DMS53 (cell line): ENCODE measurements around the gene PALLD.

Experiments
- DNase-seq: peaks from one replicate; lab custom pipeline; 2025; lab: John Stamatoyannopoulos, UW

The PALLD gene

DNA sequence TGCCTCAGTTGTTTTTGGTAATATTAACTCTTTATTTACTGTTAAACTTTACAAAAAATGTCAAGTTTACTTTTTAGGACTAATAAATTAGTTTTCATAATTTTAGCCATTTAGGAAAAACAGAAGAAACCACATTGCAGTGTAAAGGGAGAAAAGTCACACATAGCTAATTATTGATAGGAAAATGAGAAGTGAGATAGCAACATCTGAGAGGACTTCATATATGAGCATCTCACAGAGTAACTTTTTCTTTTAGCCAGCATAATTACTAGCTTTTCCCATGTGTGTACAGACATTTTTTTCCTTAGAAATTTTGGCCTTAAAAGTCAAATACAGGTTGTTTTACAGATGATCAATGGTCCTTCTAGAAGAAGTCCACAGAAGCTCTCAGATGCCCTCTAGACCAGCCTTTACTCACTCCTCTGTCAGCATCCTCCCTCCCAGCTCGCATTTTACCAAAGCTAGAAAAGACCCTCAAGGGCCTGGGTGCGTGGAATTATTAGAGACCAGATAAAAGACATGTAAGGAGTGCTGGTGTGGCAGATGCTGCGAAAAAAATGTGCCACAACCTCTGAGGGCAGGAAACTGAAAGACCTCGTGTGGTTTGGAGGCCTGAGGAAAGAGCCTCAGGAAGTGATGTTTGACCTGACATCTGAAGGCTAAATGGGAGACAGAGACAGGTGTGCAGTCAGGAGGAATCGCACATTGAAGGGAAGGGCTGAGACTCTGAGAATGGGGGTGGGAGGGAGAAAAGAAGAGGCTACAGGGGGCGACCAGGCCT is 356.3 kb downstream of the PALLD start:
- DNase-seq, result no peak

DNA sequence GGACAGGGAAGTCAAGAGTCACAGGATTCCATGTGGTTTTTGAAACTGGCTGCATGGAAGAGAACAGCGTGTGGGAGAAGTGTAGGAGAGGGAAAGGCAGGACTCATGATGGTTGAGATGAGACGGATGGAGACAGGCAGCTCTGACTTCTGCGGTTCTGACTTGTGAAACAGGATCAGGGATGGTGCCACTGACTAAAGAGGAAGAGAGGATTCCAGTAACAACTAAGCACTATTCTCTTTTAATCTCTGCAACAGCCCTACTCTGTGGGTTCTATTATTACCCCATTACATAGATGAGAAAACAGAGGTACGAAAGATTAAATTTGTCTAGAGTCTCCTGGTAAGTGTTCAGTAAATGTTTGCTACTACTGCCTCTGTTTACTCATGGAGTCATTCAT is 356.9 kb downstream of the PALLD start:
- no peak for DNase-seq

DNA sequence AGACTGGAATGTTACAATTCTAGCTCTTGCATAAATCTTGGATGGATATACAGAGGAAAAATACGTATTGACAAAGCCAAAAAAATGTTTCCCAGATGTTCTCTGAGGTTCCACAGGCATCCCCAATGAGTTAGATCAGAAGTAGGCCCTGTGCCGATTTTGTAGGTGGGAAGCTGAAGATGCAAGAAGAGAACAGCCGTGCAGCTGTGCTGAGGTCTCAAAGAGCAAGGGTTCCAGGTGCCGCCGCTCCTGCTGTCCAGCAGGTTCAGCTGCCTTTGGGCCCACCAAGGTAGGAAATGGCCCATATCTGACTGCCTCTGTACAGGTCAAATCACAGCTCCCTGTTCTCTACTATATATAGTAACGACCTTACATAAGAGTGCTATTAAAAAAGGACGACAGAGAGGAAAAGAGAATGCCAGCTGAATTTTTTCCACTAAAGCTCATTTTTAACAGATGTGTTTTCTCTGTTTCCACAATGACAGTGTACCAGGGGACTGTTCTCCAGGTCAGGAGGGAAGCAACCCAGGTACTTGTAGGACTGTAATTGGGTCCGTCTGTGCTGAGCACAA is 357.6 kb downstream of the PALLD start:
- DNase-seq, result no peak

DNA sequence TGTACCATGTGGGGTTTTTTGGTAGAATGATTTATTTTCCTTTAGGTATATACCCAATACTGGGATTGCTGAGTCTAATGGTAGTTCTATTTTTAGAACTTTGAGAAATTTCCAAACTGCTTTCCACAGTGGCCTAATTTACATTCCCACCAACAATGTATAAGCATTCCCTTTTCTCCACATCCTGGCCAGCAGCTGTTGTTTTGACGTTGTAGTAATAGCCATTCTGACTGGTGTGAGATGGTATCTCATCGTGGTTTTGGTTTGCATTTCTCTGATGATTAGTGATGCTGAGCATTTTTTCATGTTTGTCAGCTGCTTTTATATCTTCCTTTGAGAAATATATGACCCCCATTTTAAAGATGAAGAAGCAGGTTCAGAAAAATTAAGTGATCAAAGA is 359.5 kb downstream of the PALLD start:
- DNase-seq, result no peak

DNA sequence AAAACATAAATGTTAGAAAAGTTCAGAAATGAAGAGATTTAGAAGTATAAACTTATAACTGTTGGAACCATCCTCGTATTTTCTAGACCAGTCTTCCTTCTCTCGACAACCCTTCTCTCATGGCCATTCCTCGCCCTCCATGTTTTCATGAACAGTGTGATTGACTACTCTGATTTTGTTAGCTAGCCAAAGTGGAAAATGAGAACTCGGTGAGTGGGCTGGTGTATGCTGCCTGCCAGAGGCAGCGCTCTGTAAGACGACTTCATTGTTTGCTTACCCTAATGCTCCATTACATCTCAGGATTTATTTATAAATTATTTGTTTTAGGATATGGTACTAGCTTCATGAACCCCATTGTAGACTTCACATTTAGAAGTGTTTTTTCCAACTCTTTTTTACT is 360.2 kb downstream of the PALLD start:
- no peak for DNase-seq

DNA sequence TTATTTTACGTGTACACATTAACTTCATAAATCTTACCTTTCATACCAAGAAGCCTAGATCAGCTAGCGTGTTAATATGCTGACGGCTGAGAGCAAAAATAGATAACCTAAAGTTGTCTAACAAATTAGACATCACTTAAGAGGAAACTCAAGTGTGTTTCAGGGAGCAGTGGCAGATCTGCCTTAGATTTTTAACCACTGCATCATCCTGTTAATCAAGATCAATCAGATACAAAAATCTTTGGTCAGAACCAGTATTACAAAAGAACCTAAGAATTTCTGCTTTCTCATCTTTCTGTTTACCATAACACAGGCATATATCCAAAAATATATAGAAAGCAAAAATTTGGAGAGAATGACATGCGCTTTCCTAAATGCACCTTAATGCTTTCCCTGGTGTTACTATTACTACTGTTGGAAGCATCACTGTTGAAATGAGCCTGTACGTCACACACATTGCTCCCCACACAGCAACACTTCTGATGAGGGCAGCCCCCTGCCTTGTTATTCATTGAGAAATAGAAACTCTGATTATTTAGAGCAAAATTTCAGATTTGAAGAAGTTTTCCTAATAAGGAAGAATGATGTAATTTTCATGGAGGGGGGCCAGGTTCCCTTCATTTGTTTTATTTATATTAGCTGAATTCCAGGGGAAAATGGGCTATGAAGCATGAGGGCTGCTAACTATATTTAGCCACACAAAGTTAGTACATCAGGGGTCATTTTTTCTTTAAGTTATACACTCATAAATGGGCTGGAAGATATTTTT is 360.9 kb downstream of the PALLD start:
- DNase-seq, result no peak

DNA sequence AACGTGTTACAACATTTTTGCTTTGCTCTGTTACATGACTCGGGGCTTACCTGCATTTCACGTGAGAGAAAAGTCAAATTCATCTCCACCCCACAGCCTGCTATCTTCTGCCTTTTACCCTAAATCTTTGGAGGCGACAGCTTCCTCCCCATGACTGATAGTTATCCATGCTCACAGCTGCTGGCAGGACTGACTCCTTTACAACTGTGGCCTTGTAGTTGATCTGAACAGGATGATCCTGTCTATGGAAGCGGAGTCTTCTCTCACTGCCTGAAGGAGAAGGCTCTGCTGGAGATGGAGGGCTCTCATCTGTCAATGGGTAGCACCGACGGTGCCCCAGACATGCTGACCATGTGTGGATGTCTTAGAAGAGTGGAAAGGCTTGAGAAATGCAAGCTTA is 362.2 kb downstream of the PALLD start:
- no peak for DNase-seq

DNA sequence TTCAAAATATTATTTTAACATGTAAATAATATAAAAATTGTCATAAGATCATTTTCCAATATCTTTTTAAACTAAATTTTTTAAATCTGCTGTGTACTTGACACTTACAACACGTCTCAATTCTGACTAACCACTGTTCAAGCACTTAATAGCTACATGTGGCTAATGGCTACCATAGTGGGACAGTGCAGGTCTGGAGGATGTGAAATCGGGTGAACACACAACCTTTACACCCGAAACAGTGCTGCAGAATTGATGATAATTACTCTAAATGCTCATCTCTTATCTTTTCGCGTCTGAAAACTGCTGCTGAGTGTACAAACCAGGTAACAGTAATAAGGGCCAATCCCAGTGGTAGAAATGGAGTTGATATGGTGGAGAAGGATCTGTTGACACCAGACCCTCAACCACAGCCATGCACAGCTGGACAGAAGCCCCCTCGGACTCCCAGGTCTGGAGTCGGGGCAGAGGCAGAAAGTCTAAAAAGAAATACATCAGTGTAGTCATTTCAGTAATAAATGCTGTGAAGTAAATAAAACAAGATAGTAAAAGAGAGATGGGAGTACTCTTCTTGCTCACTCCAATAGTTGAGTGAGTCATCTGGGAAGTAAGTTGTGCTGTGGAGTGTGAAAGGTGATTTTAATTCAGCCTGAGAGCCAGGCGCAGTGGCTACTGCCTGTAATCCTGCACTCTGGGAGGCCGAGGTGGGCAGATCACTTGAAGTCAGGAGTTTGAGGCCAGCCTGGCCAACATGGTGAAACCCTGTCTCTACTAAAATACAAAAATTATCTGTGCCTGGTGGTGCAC is 363.2 kb downstream of the PALLD start:
- DNase-seq, result no peak

DNA sequence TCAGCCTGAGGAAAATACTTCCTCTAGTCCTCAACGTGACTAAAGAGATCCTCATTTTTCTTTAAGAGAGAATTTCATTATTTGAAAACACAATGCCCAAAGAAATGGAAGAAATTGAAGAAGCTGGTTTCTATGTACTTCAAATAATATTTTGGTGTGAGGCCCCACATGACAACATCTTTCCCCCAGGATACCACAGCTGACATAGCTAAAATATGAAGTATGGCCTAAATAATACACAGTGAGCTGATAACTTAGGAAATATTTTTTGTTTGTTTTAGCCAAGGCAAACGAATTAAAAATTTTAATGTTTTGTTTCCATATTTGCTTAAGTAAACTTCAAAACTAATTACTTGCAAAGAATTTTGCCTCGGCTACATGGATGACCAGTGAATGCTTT is 364.0 kb downstream of the PALLD start:
- no peak for DNase-seq

DNA sequence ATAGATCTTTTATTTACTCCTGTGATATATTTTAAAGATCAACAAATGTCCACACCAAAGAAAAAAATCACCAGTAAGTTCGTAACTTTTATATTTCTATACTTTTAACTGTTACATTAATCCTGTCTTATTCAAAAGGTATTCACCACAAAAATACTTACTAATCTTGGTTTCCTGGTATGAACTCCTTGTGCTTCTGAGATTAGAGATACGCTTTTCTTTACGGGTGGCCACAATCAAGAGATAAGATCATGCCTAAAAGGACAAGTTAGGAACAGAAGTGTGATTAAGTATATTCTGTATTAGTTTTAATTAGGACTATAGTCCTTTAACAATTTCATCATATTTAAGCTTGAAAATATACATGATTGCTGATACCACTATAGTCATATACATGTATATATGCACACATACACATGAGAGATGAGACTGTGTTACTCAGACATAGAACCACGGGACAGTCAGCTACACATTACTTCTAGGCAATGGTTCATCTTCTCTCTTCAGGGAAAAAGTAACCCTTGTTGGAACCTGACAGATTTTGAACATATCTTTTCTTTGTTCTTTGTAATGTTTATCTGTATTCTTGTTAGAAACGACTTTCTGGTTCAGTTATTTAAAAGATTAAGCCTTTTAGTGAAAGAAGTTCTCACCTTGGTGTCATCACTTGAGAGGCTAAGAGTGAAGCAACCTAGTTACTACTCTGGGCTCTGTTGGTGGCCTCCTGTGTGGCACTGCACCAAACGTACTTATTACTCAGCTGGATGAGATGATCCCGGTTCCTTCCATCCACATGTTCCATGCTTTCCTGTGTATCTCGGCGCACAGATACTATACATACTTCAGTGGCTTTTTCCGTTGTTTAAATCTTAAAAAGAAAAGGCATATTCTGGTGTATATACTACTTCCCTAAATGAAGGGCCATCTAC is 367.1 kb downstream of the PALLD start:
- no peak for DNase-seq

DNA sequence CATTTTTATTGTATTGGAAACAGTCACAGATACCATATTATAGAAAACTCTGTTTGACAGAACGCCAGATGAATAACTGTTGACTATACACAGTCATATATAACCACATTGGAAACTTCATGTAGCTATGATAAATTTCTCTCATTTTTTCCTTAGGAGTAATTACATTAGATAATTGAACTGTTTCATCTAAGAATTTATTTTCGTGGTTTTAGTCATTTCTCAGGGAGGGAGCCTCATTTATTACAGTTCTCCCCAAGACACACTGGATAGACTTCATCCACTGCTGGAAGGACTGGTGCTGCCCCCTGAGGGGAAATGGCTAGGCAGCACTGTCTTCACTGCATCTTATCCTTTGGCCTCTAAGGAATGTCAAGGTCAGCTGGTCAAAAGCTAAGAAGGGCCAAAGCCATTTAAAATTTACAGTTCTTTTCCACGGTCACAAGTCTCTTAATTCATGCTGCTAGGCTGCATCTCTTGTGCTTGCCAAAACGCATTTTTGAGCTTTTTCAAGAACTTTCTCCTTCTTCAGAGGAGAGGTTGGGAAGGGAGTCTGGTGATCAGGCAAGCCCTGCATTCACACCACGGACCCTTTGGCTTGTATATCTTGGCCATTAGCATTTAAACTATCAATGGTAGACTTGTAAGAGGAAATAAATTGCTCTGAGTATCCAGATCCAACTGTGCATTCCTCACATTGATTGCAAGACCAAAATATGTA is 368.1 kb downstream of the PALLD start:
- DNase-seq, result no peak

DNA sequence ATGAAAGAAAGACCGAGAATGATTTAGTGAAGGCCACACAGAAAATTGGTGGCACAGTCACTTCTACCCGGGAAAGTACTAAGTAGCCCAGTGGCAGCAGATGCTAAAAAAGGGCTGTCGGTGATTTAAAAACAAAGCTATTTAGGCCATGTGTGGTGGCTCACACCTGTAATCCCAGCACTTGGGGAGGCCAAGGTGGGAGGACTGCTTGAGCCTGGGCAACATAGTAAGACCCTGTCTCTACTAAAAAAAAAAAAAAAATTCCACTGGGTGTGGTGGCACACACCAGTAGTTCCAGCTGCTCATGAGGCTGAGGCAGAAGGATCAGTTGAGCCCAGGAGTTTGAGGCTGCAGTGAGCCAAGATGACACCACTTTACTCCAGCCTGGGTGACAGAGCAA is 369.0 kb downstream of the PALLD start:
- no peak for DNase-seq

DNA sequence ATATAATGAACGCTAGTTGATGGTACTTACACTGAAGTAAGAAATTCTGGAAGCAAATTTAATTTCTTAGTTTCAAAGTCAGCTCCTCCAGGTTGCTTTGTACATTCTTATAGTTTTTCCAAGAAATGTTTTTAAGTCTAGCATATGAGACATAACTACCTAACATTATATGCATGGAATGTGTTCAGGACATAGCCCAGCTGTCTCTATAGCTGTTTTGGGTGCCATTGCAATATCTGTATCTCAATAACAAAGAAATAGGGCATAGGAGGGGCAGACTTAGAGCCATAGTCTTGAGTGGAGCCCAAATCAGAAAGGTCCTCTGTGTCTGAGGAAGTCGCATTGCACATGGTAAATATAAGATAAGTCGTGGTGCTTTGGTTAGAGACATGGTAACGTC is 369.8 kb downstream of the PALLD start:
- DNase-seq, result no peak

DNA sequence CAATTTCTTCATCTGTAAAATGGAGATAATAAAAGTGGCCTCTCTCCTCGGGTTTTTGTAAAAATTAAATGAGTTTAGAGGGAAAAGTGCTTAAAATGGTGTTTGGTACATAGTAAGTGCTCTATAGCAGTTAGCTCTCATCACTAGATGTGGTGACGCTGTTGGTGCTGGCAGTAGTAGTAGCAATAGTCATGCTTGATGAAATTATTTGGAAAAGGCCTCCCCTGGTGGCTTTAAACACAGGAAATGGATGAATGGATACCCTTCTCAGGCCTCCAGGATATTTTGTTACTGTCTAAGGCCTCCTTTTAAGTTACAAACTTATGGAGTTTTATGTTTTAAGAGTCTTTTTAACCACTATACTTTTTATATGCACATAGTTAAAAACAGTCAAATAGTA is 370.3 kb downstream of the PALLD start:
- DNase-seq, result no peak

DNA sequence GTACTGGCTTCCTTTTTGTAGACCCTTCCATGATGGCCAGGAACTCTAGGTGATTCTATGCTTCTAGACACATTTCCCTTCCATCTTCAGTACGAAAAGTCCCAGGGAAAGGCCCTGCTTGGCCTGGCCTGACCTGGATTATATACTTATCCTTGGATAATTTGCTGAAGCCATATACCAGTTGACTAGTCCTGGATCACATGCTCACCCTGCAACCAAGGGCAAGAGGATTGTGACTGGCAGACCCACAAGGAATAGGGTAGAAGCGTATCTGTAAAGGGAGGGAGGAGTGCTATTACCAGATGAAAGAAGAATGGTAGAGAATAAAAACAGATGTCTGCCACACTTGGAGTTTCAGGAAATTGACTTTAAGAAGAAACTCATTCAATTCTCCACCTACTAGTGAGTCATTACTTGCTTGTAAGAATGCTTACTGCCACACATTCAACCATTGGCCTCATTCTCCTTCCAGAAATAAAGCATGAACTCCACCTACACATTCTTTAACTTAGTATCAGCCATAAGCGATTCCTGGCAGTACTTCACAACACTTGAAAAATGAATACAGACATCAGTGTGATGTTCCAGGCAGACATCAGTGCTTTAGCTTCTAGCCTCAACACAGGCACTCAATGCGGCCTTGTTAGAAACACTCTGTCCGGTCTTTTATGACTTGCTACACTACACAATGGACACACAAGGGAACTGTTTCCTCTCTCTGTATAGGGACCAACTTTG is 371.4 kb downstream of the PALLD start:
- no peak for DNase-seq

DNA sequence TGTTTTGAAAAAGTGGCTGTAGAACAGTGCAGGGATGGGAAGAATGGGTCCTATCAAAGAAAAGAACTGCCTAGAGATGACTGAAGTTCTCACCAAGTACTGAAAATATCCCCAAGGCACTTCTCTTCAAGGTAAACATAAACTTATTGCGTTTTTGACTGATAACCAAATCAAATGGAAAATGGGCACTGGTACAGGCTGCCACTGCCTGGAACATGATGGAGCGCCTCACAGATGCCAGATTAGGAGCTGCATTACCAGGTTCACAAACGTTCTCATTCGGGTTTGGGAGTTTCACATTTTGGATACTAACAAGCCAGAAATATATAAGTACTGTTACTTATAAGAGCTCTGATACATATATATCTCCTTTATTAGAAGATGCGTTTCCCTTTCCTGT is 371.9 kb downstream of the PALLD start:
- DNase-seq, result no peak

DNA sequence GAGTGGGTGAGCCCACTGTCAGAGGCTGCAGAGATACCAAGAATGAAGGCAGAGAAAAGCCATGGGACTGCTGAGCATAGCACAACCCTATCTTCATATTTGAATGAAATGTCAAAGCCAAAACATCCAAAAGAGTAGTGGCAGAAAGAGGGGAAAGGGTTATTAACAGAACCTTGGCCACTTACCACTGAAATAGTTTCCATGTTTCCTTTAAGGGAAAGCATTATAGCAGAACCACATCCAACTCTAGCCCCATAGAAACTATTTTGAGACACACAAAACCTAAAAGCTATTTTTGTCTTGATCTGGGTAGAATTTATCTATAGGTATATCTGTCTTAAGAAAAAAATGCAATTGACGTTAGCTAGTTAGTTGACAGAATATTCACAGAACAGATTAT is 373.2 kb downstream of the PALLD start:
- no peak for DNase-seq

DNA sequence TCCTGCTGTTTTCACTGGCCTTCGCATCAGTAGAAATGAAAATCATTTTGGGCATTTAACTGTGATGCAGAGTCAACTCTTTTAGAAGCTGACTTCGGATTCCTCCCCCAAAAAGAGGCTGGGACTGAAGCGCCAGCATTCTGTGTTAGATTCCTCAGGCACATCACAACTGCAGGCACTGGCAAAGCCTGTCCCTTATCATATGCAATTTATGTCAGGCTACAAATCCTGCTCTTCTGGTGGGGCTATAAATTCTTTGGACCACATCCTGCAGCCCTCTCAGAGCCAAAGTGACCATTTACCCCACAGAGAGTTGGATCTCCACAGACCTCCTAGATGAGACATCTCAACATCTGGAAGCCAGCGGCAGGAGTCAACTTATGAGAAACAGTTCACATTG is 374.8 kb downstream of the PALLD start:
- DNase-seq, result no peak

DNA sequence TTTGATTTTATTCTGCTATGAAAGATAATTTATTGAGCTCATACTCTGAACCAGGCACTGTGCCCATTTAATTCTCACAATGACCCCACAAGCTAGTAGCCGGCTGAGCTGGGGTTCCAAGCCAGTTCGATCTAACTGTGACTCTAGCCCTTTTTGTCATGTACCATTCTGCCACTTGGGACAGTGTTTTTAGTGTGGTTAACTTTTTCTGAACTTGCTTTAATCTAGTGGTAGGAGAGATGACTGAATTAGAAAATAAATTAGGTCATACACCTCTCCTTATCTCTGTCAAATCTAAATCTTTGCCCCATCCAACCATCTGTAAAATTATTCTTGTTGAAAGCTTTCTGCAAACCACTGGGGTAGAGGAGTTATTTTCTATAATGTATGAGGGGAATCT is 377.2 kb downstream of the PALLD start:
- DNase-seq, result no peak

DNA sequence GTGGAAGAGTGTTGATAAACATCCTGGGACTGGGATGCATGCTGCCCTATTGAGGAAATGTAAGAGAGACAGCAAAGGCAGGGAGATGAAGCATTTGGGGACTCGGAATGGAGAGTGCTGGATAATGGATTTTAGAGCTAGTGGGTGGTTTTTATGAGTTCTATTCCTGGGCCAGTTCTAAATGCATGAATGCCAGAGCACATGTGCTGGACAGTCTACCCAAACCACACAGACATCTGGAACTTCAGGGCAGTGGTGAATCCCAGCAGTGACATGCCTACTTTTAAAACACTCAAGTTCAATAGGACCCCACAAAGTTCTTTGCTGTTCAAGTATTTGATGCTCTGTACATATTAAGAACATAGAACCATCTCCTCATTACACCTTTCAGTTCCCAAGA is 379.3 kb downstream of the PALLD start:
- no peak for DNase-seq
